NCI-H2029 treated with DMSO at 0.1 percent for 48 hours (cell line): ENCODE measurements around the gene PSMA3.

ENCODE experiments used
- DNase-seq: peaks from one replicate; lab custom pipeline; 2025; lab: John Stamatoyannopoulos, UW

PSMA3 gene

DNA sequence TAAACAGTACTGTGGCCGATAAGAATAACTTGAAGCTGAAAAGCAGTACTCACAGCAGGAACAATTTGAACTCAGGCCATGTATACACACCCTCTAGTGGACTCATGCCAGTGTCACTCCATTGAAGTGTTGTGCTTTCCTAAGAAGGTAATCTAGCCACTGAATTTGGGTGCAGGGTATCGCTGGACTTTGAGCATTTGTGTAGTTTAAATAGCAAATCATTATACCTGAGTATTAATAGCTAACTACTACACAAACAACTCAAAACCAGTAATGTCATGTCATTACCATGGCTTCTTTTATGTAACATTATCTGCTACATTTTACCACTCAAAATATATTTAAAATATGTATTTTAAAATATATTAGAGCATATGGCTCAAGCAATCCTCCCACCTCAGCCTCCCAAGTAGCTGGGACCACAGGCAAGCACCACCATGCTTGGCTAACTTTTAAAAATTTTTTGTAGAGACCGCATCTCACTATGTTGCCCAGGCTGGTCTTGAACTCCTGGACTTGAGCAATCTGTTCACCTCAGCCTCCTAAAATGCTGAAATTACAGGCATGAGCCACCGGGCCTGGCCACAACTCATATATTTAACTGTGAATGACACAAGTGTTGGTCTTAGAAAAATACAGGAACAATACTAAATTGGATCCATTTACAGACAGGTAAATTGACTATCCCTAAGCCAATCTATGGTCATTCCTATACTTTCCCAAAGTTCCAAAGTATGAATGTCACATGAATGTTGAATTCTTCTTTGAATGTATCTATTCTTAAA, 28.1 kb downstream of the PSMA3 start:
- peak; percentile 92 for DNase-seq

DNA sequence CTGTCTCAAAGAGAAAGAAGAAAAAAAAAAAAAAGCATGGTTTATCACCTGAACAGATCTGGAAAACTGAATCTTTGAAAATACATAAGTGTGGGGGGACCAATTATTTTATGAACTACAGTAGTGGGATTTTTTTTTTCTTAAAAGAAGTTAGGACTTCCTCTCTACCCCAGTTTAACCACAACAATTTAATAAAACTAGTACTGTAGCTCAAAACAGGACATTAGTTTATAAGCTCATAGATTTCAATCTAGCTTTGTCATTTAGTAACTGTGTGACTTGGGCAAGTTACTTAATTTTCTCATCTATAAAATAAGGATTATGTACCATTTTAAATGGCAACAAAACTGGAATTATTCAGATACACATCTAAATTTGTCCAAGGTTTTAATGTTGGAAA, 30.2 kb downstream of the PSMA3 start:
- DNase-seq, result no peak

DNA sequence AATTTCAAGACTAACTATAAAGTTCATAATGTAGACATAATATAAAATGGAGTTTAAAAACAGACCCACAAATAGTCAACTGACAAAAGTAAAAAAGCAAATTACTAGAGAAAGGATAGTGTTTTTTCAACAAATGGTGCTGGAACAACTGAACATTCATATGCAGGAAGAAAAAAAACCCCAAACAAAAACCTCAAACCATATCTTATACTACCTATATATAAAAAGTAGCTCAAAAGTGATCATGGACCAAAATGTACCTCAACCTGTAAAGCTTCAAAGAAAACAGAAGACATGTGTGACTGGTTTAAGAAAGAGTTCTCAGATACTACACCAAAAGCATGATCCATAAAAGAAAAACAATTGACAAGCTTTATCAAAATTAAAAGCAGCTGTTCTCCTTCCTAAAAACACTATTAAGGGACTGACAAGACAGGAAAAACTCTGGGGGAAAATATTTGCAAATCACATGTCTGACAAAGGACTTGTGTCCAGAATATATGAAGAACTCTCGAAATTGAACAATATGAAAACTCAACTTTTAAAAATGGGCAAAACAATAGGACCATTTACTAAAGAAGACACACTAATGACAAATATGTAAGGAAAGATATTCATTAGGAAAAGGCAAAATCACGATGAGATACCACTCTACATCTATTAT, 31.0 kb downstream of the PSMA3 start:
- DNase-seq, result no peak

DNA sequence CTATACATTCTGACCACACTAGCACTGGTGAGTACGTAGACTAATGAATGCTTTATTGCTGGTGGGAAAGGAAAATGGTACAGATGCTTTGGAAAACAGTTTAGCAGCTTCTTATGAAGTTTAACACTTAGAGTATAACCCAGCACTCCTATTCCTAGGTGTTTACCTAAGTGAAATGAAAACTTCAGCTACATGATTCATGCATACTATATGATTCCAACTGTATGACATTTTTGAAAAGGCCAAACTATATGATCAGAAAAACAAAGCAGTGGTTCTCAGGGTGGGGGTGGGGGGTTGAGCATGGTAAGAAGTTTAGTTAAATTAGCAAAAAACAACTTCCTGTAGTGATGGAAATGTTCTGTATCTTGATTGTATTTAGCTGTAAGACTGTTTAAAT, 31.6 kb downstream of the PSMA3 start:
- DNase-seq, result no peak

DNA sequence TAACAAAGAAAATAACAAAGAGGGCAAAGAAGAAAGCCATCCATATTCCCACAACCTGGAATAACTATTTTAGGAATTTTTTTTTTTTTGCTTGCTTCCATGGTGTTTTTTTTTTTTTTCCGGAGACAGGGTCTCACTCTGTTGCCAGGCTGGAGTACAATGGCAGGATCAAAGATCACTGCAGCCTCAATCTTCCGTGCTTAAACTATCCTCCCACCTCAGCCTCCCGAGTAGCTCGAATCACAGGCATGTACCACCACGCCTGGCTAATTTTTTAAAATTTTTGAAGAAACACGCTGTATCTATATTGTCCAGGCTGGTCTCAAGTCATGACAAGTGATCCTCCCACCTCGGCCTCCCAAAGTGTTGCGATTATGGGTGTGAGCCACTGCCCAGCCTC, 33.5 kb downstream of the PSMA3 start:
- no peak for DNase-seq

DNA sequence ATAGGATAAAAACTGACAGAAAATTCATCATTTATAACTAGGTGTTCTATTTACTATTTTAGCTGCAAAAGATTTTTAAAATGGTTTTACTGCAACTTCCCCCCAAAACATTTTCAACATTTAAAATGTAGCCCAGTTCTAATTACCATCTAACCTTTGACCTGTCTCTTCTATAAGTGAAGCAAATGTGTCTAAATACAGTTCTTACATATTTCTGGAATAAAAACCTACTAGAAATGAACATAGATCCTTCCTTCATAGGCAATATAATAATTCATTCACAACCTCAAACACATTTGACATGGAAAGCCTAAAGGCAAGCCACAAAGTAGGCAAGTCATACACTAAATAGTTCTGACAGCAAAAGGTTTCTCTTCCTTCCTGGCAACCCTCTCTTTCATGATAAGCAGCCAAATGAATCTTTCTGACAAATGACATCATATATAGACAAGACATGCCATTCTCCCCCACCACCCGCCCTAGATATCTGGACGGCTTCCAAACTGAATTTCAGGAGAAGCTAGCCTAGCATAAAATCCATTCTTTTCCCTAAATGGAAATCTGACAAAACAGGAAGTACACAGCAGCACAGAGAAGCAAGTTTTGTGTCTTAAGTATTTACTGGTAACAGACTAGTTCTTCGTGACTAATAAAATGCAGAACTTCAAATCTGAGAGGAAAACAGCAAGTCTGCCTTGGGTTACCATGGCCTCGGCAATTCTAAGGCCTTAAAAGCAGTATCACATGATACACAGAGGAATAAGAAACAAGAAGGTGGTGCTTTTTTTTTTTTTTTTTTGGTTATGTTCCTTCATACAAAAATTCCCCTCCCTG, 36.5 kb downstream of the PSMA3 start:
- peak; percentile 82 for DNase-seq

DNA sequence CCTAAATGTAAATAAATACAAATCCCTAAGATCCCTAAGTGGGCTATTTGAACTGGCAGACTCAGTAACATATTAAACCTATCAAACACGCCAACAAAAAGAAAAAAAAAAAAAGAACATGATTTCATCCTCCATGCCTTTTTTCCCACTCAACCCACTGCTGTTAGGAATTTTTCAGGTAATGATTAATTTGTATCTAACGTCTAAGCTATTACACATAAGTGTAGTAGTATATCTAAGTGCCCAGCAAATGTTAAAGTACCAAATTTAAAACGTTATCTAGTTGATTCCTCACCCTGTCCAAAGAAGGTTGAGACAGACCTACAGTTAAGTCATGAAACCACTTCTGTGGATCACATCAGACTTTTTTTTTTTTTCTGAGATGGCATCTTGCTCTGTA, 37.3 kb downstream of the PSMA3 start:
- DNase-seq, result no peak

DNA sequence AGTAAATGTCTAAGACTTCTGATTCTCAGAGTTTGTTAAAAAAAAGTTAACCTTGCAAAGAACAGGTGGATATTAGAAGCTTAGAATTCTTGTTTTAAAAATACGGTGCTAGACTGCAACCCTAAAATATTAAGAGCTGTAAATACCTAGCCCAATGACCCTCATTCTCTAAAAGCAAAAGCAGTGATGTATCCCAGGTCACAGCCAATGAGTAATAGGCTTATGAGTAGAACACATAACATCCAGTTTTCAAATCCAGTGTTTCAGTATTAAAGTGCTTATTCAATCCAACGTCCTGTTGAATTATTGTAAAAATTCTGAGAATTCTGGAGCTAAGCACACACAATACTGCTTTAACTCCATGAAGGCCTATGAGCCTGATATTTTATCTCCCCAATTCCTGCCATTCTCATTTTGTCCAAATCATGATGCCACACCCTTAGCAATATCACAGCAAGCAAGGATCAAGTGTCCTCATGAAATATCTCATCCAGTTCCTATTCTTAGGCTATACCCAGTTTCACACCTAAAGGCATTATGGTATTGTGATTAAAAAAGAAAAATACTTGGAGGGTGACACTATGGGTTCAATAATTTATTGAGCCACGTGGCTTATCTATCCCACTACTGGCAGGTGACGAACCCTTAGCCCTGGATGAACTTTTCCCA, 38.4 kb downstream of the PSMA3 start:
- no peak for DNase-seq

DNA sequence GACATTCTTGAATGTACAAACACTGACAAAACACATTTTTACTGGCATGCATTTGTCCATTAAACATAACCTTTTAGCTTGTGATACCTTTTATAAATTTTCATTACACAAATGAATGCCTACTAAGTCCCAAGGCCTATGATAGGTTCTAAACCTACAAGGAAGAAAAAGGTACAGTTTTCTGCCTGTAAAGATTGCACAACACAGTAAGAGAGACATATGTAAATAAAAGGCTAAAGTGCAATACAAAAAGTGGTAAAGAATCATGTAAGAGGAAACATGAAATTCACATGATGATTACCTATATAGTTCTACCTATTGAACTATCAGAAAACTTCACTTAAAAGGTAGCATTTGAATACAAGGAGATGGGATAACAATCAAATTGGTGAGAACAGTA, 39.1 kb downstream of the PSMA3 start:
- DNase-seq, result no peak

DNA sequence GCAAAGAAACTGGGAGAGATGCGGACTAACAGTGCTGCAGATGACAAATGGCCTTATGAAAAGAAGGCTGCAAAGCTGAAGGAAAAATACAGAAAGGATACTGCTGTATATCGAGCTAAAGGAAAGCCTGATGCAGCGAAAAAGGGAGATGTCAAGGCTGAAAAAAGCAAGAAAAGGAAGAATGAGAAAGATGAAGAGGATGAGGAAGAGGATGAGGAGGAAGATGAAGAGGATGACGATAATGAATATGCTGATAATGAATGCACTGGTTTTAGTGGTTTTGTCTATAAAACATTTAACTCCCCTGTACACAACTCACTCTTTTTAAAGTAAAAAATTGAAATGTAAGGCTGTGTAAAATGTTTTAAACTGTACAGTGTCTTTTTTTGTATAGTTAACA, 40.5 kb downstream of the PSMA3 start:
- DNase-seq, result no peak

DNA sequence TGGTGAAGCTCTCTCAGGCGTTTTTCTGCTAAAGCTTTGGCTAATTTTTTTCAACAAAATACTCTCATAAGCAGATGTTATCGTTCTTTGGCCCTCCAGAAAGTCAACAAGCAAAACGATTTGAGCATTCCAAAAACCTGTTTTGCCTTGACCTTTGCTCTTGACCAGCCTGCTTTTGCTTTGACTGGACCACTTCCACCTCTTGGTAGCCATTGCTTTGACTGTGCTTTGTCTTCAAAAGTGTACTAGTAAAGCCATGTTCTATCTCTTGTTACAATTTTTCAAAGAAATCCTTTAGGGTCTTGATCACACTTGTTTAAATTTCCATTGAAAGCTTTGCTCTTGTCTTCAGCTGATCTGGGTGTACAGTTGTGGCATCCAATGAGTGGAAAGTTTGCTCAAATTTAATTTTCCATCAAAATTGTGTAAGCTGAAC, 43.0 kb downstream of the PSMA3 start:
- DNase-seq, result no peak

DNA sequence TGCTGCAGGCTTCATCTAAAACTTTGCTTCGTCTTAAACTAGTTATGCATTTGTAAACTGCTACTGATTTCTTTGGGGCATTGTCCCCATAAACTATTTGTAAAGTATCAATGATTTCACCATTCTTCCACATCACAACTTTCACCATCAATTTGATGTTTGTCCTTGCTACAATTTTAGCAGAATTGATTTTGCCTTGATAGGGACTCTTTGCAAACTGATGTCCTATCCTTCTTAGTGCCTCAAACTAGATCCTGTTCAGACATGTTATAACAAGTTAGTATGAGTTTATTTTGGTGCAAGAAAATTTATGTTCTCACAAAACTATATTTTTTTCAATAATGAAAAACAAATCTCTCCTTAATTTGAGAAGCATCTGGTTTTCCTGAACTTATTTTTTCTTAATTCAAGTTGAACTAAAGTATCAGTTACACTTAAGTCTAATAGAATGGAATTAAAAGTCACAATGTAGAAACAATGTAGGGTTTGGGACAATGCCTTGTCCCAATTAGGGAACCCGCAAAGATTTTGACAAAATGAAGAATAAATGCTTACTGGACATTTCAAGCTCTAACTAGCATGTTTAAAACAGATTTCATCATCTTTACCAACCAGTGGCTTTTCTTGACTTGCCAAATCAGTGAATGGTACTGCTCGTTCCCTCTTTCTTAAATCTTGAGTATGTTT, 43.6 kb downstream of the PSMA3 start:
- no peak for DNase-seq

DNA sequence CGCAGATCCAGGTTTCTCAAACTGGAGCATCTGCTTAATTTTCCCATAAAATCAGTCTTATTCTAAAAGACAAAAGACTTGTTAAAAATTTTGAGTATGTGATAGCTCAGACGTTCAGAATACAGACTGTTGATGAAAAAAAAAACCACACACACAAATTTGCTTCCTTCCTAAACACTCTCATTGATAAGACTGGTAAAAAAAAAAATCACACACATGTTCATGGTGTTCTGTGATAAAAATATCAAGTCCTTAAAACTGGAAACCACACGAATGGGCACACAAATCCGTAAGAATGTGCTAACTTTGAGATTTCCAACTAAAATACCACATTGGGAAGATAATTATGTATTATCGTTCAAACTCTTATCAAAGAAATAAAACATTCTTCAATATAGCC, 47.0 kb downstream of the PSMA3 start:
- no peak for DNase-seq

DNA sequence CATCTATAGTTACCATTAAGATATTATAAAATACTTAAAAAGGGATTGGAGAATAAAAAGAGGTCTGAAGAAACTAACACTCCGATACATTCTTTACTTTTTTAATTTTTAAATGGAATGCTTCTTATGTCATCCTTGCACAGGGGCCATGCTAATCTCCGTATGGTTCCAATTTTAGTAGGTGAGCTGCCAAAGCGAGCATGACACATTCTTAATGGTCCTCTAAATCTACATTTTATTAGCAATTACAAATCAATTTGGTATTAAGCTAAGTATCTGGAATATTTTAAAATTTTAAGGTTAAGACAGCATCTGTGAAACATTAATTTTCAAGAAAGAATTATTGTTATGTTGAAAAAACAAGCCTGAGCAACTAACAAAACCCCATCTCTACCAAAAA, 47.5 kb downstream of the PSMA3 start:
- DNase-seq, result no peak

DNA sequence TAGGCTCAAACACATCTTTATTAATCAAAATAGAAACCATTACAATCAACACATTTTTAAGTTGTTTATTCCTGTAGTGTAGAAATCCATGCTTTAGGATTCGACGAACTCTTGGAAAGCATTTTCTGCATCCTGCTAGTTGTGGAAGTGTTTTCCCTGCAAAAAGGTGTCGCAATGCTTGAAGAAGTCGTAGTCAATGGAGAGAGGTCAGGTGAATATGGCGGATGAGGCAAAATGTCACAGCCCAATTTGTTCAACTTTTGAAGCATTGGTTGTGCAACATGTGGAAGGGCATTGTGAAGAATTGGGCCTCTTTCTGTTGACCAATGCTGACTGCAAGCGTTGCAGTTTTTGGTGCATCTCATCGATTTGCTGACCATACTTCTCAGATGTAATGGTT, 49.6 kb downstream of the PSMA3 start:
- no peak for DNase-seq

DNA sequence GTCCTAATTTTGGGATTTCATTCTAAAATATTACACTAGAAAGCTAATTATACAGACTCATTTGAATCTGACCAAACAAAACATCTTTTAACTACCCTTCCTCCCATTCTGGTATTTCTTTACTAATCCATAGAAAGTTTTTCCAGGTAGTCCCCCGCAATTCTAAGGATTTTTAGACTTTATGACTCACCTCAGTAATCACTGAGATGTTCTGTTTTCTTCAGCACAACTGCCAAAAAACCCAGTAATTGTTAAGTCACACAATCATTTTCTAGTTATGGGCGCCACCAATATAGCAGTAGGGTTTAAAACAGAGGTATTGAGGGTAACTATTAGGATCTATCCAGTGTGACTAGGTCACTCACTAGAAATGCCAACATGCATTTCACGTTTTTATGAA, 52.1 kb downstream of the PSMA3 start:
- no peak for DNase-seq

DNA sequence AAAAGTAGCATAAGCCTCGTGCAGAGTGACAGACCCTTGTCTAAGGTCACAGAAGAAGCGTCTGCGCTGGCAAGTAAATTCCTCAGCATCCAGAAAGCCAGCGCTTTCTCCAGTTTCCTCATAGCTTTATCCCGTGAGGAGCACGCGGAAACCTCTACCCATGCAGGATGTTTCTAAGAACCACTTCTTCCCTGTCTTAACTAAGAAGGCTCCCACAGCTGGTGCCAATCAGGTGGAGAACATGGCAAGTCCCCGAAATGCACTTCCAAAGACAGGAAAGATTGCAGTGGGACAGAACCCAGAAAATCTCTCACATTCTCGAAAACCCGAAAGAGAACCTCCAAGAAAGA, 52.7 kb downstream of the PSMA3 start:
- no peak for DNase-seq

DNA sequence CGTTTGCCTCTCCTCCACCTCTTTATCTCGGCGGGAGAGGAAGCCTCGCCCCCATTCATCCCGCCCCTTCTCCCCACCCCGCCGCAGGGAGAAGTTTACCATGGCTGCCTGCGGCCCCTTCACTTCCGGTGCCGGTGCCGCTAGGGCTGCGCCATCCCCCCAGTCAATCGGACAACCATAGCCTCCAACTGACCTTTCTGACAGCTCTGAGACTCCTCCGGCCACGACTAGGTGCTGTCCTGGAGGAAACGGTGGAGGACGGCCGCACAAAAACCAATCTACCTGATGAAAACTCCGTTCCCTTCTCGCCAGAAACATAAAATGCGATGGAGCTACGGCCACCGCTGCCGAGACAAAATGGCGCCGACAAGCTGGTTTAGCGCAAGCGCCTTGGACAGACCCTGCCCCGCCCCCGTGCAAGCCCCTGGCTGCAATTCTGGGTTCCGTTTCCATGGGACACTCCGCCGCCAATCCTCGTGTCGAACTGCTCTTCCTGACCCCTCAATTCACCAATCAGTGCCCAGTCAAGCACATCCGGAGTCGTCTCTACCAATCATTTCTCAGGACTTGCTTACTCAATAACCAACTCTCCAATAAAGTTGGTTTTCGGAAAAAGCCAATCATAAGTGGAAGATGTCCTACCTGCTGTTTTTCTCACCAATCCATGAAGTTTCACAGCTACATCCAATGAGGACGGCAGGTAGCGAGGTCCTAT, 53.3 kb downstream of the PSMA3 start:
- DNase-seq, result peak; percentile 99

DNA sequence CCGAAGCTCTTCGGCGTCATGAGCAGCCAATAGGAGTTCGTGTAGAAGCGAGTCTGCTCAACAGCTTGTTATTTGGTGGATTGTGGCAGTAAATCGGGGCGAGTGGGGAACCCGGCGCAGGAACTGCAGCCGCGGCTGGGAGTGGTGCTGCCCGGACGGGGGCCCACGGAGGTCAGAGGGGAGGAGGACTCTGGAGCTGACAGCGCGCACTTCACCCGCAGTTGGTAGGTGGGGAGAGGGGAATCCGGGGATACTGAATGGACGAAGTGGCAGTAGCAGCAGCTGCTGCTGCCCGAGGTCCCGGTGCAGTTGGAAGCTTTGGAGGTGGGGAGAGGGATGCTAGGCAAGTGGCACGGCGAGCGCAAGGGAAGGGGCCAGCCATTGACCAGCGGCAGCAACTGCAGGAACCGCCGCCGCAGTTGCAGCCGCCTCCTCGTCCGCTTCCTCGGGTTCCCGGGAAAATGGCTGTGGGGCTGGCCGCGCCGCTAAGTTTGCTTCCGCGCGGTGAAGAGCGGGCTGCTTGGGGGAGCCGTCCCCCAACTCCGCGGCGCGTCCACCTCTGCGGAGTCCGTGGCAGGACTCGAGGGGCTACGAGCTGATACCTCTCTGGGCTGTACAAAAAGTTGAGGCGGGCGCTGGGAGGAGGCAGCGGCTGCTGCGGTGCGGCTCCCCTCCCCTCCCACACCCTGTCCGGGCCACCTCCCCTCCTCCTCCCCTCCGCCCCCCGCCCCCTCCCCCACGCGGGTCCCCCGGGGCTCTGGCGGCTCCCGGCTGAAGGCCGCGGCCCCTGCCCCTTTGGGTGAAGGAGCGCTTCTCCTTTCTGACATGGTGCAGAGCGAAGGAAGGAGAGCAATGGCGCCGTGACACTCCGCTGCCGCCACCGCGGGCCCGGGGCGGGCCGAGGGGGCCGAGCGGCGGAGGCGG, 54.1 kb downstream of the PSMA3 start, which contains the start of gene ARID4A:
TSS of gene ARID4A (plus strand) at position 79 of the 924 bp plus-strand sequence. CDS start 1,300 bp downstream, outside the sequence.
- DNase-seq, result no peak
